Calu3 (cell line): ENCODE results near the gene CLCNKA. TPM values are rescaled to one million over a fixed set of nuclear protein-coding genes. Genes with fewer than 3 reads are reported as not detected.

Experiments
- BruUV-seq: library from RNA; stranded (reverse); fragments of 400-500 nt; replicated peaks from 2 replicates; lab custom pipeline; 2021; lab: Mats Ljungman, UMichigan
- CTCF ChIA-PET: fragments of 300-600 bp; sonication (Branson Sonifier 250); formaldehyde crosslinking; loops from one replicate; lab custom pipeline; 2022; ENCODE audit warnings: antibody characterized with exemption; lab: Charles Lee
- DNase-seq: peaks from one replicate; pipeline ENCODE4 v3.0.0; 2022
- H3K27ac Mint-ChIP-seq: one replicate; pipeline ENCODE4 v1.8.0; 2022; ENCODE audit warnings: mixed read lengths; ENCODE audit not compliant: unreplicated experiment
- H3K27me3 Mint-ChIP-seq: one replicate; pipeline ENCODE4 v1.8.0; 2022; ENCODE audit warnings: mixed read lengths; ENCODE audit not compliant: unreplicated experiment
- H3K36me3 Mint-ChIP-seq: one replicate; pipeline ENCODE4 v1.8.0; 2022; ENCODE audit warnings: mild to moderate bottlenecking, moderate library complexity, mixed read lengths; ENCODE audit not compliant: insufficient read depth, unreplicated experiment
- H3K4me1 Mint-ChIP-seq: one replicate; pipeline ENCODE4 v1.8.0; 2022; ENCODE audit warnings: mild to moderate bottlenecking, low read depth, mixed read lengths; ENCODE audit not compliant: unreplicated experiment
- H3K4me3 Mint-ChIP-seq: one replicate; pipeline ENCODE4 v1.8.0; 2022; ENCODE audit warnings: mild to moderate bottlenecking, low read depth, moderate library complexity, mixed read lengths; ENCODE audit not compliant: unreplicated experiment
- H3K9me3 Mint-ChIP-seq: one replicate; pipeline ENCODE4 v1.8.0; 2022; ENCODE audit warnings: low read depth, mixed read lengths; ENCODE audit not compliant: unreplicated experiment
- CTCF ChIP-seq: fragments of 200-600 bp; IDR thresholded peaks from one replicate; pipeline ENCODE4 v1.8.0; 2022; ENCODE audit warnings: antibody characterized with exemption; ENCODE audit not compliant: unreplicated experiment
- intact Hi-C: fragments of 100-400 bp; cut with micrococcal nuclease; formaldehyde crosslinking; loops from one replicate; pipeline ENCODE4 v1.10.0; 2022; ENCODE audit not compliant: unreplicated experiment
- total RNA-seq: library from RNA; stranded (reverse); gene quantifications from 2 replicates; pipeline ENCODE4 v1.2.3, GENCODE V29; 2022

The CLCNKA gene
- total RNA-seq, 1 experiment from 2014 or later: not detected

- CTCF ChIA-PET: no interaction called here
- Mint-ChIP-seq H3K9me3 (no peaks in the 10 kb centered on the region), H3K36me3 (peaks cover 4% of the 10 kb centered on the region), H3K4me1 (peaks cover 8% of the 10 kb centered on the region), H3K4me3 (peak overlapping the region; percentile 41), H3K27me3 (no peaks in the 10 kb centered on the region), H3K27ac (no peak overlapping the region)
- intact Hi-C loops: no loop called here
- BruUV-seq: no TSS peak
- DNase-seq: no peak
- no peak for TF ChIP-seq CTCF
These were observed 9.8 kb upstream of the CLCNKA start for GRCh38 chr1:16011936-16012589.

- BruUV-seq: no TSS peak
- CTCF ChIA-PET: no interaction called here
- Mint-ChIP-seq H3K9me3 (no peaks in the 10 kb centered on the region), H3K4me3 (peak overlapping the region; percentile 41), H3K27ac (no peak overlapping the region), H3K4me1 (peaks cover 8% of the 10 kb centered on the region), H3K36me3 (peaks cover 4% of the 10 kb centered on the region), H3K27me3 (no peaks in the 10 kb centered on the region)
- TF ChIP-seq CTCF: no peak
- intact Hi-C loops: no loop called here
- DNase-seq: peak; percentile 65
These were observed 9.1 kb upstream of the CLCNKA start for GRCh38 chr1:16012590-16013219.

GRCh38 chr1:16013220-16013907 is 8.5 kb upstream of the CLCNKA start:
- H3K27ac Mint-ChIP-seq: no peak overlapping the region
- H3K36me3 Mint-ChIP-seq: peaks cover 4% of the 10 kb centered on the region
- H3K4me3 Mint-ChIP-seq: peak overlapping the region; percentile 41
- DNase-seq: peak; percentile 57
- no peaks in the 10 kb centered on the region for H3K27me3 Mint-ChIP-seq
- H3K4me1 Mint-ChIP-seq: peaks cover 8% of the 10 kb centered on the region
- H3K9me3 Mint-ChIP-seq: no peaks in the 10 kb centered on the region
- TF ChIP-seq CTCF: no peak
- BruUV-seq: no TSS peak
- intact Hi-C loops: no loop called here
- CTCF ChIA-PET: no interaction called here

- H3K4me1 Mint-ChIP-seq: peaks cover 8% of the 10 kb centered on the region
- no peak for DNase-seq
- peak overlapping the region; percentile 41 for H3K4me3 Mint-ChIP-seq
- peaks cover 3% of the 10 kb centered on the region for H3K27me3 Mint-ChIP-seq
- H3K9me3 Mint-ChIP-seq: no peaks in the 10 kb centered on the region
- no TSS peak for BruUV-seq
- peaks cover 4% of the 10 kb centered on the region for H3K36me3 Mint-ChIP-seq
- intact Hi-C loops: no loop called here
- CTCF ChIA-PET: no interaction called here
- no peak for TF ChIP-seq CTCF
- no peak overlapping the region for H3K27ac Mint-ChIP-seq
These were observed 8.0 kb upstream of the CLCNKA start for GRCh38 chr1:16013908-16014258.
